Ascending aorta (tissue), 2 donors: ENCODE results near the gene PRTG. TPM values are rescaled to one million over a fixed set of nuclear protein-coding genes. Genes with fewer than 3 reads are reported as not detected.

ENCODE experiments used
- DNase-seq, 2 donors: peaks; one replicate each; pipeline ENCODE4 v3.0.0-alpha.2; 2019; ENCODE audit warnings: low spot score in 2 of 2
- H3K27ac ChIP-seq, 2 donors: fragments of 200-600 bp; sonication (generic); one replicate each; pipeline ENCODE4 v1.5.1; 2016 to 2017; ENCODE audit warnings: mild to moderate bottlenecking in 1 of 2
- H3K27me3 ChIP-seq: fragments of 200-600 bp; sonication (generic); one replicate; pipeline ENCODE4 v1.5.1; 2017
- H3K36me3 ChIP-seq, 2 donors: fragments of 200-600 bp; sonication (generic); one replicate each; pipeline ENCODE4 v1.5.1; 2016
- H3K4me1 ChIP-seq, 2 donors: fragments of 200-600 bp; sonication (generic); one replicate each; pipeline ENCODE4 v1.5.1; 2016 to 2017; ENCODE audit warnings: mild to moderate bottlenecking in 1 of 2
- H3K4me3 ChIP-seq, 2 donors: fragments of 200-600 bp; sonication (generic); one replicate each; pipeline ENCODE4 v1.5.1; 2016 to 2017; ENCODE audit warnings: mild to moderate bottlenecking in 1 of 2
- H3K9me3 ChIP-seq, 2 donors: fragments of 200-600 bp; sonication (generic); one replicate each; pipeline ENCODE4 v1.5.1; 2016
- intact Hi-C: fragments of 100-400 bp; cut with DNase I; formaldehyde crosslinking; loops from one replicate; pipeline ENCODE4 v1.15.1; 2023
- total RNA-seq: library from RNA; depleted of rRNA; stranded (reverse); fragments of >200 nt; gene quantifications from one replicate; pipeline ENCODE4 v1.1.0, GENCODE V29; 2016
- TF ChIP-seq, protein P1 (sequence below), 3 experiments: fragments of 200-600 bp in 2 of 3; fragments of 450-650 bp in 1 of 3; sonication (generic) in 2 of 3; IDR thresholded peaks; one replicate each; pipeline ENCODE4 v1.5.1; 2016 to 2019; ENCODE audit warnings: antibody characterized with exemption in 3 of 3, mild to moderate bottlenecking in 1 of 3, moderate library complexity in 1 of 3

Gene PRTG
- total RNA-seq, 1 donor from 2014 or later = 0.21 TPM

DNA sequence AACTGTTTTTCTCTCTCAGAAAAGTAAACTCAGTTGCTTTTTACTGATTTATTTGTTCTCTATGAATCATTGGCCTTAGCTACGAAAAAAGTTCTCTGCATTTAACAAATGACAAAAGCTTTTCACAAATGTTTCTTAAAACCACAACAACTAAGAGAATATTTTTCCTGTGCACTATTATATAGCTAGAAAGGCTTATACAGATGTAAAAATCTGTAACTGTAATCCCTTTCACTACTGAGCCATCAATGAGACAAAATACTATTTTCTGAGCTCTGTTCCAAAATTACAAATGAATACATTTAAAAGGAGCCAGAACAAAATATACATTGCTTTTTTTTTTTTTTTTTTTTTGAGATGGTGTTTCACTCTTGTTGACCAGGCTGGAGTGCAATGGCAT, 109.2 kb downstream of the PRTG start:
- Histone ChIP-seq H3K4me3 (no peak overlapping the region), H3K4me1 (no peaks in the 10 kb centered on the region), H3K36me3 (no peaks in the 10 kb centered on the region), H3K9me3 (no peaks in the 10 kb centered on the region), H3K27ac (no peak overlapping the region), H3K27me3 (no peaks in the 10 kb centered on the region)
- TF ChIP-seq, protein P1, sequence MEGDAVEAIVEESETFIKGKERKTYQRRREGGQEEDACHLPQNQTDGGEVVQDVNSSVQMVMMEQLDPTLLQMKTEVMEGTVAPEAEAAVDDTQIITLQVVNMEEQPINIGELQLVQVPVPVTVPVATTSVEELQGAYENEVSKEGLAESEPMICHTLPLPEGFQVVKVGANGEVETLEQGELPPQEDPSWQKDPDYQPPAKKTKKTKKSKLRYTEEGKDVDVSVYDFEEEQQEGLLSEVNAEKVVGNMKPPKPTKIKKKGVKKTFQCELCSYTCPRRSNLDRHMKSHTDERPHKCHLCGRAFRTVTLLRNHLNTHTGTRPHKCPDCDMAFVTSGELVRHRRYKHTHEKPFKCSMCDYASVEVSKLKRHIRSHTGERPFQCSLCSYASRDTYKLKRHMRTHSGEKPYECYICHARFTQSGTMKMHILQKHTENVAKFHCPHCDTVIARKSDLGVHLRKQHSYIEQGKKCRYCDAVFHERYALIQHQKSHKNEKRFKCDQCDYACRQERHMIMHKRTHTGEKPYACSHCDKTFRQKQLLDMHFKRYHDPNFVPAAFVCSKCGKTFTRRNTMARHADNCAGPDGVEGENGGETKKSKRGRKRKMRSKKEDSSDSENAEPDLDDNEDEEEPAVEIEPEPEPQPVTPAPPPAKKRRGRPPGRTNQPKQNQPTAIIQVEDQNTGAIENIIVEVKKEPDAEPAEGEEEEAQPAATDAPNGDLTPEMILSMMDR (IDR thresholded peaks at IDR 0.05) = no peak
- no peak for DNase-seq
- intact Hi-C loops = loop anchor here (10.0 kb wide), 1 partner anchor 139 kb away; no protein-coding TSS in a partner anchor

DNA sequence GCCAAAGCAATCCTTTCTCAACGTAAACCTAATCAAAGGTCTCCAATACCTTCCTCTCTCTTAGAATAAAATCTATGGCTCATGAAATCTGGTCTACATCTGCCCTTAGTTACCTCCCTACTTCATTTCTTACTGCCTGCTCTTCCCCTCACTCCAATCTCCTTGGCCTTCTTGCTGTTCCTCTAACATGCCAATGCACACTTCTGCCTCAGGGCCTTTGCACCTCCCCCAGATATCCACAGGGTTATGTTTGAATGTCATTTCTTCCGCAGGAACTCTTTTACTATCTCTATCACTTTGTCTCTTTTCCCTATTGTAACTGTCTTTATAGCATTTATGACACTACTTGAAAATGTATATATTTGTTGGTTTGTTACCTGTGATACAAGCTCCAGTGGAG, 110.5 kb downstream of the PRTG start:
- intact Hi-C loops = loop anchor here (10.0 kb wide), 1 partner anchor 138 kb away; no protein-coding TSS in a partner anchor
- Histone ChIP-seq H3K36me3 (no peaks in the 10 kb centered on the region), H3K4me1 (no peaks in the 10 kb centered on the region), H3K9me3 (no peaks in the 10 kb centered on the region), H3K27me3 (no peaks in the 10 kb centered on the region), H3K27ac (no peak overlapping the region), H3K4me3 (no peak overlapping the region)
- TF ChIP-seq, protein P1 (IDR thresholded peaks at IDR 0.05) = no peak
- DNase-seq = no peak

DNA sequence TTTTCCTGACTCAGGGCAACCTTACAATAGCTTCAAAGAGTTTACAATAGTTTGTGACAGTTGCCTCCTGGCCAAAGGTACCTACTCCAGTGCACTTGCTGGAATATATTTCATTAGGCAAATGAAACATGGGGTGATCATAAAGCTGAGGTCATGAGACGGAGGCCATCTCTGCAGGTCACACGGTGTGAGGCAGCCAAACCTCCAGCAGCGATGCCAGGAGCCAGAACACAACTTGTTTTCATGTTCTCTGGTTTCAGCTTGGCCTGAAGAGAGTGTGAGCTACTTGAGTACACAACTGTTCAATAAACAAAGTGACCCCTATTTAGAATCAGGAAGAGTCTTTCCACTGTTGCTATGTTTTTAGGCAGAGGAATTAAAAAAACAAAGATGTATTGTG, 112.1 kb downstream of the PRTG start:
- Histone ChIP-seq H3K4me3 (no peak overlapping the region), H3K4me1 (no peaks in the 10 kb centered on the region), H3K36me3 (no peaks in the 10 kb centered on the region), H3K27ac (no peak overlapping the region), H3K27me3 (no peaks in the 10 kb centered on the region), H3K9me3 (no peaks in the 10 kb centered on the region)
- TF ChIP-seq, protein P1 (IDR thresholded peaks at IDR 0.05) = no peak
- no peak for DNase-seq
- intact Hi-C loops = loop anchor here (10.0 kb wide), 1 partner anchor 136 kb away; no protein-coding TSS in a partner anchor

DNA sequence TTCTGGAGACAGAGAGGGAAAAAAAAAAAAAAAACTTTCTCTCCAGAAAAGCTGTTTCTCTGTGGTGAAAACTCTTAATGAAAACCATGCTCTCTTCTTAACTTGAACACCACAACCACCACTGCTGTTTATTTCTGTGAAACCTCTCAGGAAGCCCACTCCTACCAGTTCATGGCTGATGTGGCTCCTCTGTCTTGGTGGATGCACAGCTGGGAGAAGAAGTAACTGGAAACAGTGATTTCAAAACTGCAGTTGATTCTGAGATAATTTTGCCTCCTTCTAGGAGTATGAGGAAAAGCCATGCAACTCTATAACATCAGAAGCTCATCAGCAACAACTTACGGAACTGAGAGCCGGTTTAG, 114.6 kb downstream of the PRTG start:
- intact Hi-C loops = no loop called here
- Histone ChIP-seq H3K4me1 (no peaks in the 10 kb centered on the region), H3K27me3 (no peaks in the 10 kb centered on the region), H3K36me3 (no peaks in the 10 kb centered on the region), H3K27ac (no peak overlapping the region), H3K9me3 (no peaks in the 10 kb centered on the region), H3K4me3 (no peak overlapping the region)
- TF ChIP-seq, protein P1 (IDR thresholded peaks at IDR 0.05) = no peak
- DNase-seq = no peak

DNA sequence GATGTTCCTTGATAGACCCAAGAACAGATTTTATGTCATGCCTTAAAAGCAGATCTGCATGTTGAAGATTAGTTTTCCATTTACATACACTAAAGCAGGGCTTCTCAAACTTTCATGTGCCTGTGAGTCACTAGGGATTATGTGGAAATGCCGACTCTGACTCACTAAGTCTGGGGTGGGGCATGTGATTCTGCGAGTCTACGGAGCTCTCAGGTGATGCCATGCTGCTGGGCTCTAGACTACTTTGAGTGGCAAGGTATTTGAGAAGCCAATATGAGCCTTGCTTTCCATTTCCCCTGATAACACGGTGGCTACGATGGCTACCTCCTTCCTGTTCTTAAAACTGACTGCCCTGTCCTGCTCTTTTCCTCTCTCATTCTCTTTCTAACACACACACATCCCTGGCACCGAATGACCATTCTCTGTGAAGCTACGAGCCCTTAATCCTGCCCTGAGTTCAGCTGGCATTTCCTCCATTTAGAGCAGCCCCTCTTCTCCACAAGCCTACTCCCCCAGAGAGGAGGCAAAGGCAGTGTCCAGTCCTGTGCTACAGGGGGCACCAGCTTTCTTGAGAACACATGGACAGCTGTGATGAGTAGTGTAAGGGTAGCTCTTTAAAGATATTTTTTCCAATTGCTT, 115.1 kb downstream of the PRTG start:
- Histone ChIP-seq H3K4me1 (no peaks in the 10 kb centered on the region), H3K9me3 (no peaks in the 10 kb centered on the region), H3K4me3 (no peak overlapping the region), H3K36me3 (no peaks in the 10 kb centered on the region), H3K27me3 (no peaks in the 10 kb centered on the region), H3K27ac (no peak overlapping the region)
- intact Hi-C loops = no loop called here
- DNase-seq = no peak
- TF ChIP-seq, protein P1 (IDR thresholded peaks at IDR 0.05) = no peak

DNA sequence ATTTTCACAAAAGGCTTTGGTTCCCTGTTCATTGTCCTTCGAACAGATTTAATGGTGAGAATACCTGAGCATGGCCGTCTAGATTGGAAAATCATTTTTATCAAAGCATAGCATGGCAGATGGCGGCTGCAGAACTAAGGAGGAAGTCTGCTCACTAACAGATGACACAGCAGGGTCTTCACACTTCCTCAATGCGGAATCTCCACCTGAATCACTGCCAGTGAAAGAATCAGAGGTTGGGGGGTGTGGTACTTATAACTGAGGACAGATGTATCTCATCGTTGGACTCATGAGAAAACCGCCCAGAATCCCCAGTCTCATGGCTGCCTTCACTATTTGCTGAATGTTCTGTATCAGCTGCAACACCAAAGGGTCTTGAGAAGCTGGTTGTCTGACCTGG, 123.2 kb downstream of the PRTG start:
- intact Hi-C loops = no loop called here
- Histone ChIP-seq H3K4me1 (no peaks in the 10 kb centered on the region), H3K9me3 (no peaks in the 10 kb centered on the region), H3K27me3 (no peaks in the 10 kb centered on the region), H3K36me3 (no peaks in the 10 kb centered on the region), H3K4me3 (no peak overlapping the region), H3K27ac (no peak overlapping the region)
- TF ChIP-seq, protein P1 (IDR thresholded peaks at IDR 0.05) = no peak
- no peak for DNase-seq
